ENCODE data around the gene NLGN4X. TPM values are rescaled to one million over a fixed set of nuclear protein-coding genes. Genes with fewer than 3 reads are reported as not detected.

NLGN4X gene
- polyA plus RNA-seq (ENCODE audit: insufficient read length in 4 of 4) = 10 to 100 TPM; 11.8 to 27.0 (median 16.2) TPM

DNA sequence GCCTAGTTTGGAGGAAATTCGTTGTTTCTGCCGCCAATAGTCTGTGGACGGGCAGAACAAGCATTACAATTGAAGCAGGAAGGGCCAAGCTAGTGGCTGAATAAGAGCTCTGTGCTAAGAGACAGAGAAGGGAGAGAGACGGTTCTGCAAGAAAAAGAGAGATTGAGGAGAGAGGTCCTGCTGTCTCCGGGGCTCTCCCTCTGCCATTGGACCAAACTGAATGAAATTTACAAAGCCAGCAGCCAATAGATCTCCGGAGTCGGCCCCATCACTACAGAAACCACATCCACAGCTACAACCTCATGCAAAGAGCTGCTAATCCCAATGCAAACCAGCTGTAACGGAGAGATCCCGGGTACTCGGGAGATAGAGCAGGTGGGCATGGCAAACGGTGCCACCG lies at the start of gene NLGN4X:
Gene NLGN4X (minus strand): TSS at position 148 of the 400 bp plus-strand sequence. CDS start 77,401 bp downstream, outside the sequence.
- DNase-seq (ENCODE audit: low read depth in 4 of 4, low spot score in 3 of 4) = peak in 2 of 4 donors; percentile 0 to 2

DNA sequence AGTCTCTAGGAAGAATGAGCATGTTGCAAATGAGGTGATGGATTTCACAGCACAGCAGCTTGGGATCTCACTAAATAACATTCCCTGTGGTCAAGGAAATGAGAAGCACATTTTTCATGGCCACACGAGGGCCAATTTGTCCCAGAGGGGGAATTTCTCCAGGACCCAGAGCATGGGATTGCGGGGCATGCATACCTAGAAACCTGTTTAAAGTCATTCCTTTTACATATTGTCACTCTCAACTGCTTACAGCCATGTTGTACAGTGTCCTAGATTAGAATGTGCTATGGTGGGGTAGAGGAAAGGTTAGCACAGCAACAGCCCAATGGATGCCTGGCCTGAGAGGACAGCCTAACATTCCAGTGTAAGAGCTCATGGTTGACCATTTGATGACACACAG lies 37.4 kb upstream of the NLGN4X start:
- no peak for DNase-seq (ENCODE audit: low read depth in 4 of 4, low spot score in 3 of 4)

DNA sequence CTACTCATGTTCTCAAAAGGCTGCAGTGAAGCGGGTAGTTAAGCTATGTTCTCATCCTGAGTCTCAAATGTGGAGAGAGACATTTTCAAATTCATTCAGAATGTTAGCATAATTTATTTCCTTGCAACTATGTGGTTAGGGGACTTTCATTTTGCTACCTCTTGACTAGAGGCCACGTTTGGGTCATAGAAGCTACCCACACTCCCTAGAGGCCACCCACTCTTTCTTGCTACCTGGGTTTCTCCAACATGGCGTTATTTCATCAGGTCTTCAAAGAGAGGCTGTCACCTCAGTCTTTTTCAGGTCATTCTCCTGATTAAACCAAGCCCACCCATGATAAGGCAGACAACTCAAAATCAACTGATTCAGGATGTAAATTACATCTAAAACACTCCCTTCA lies 34.3 kb upstream of the NLGN4X start:
- DNase-seq (ENCODE audit: low read depth in 4 of 4, low spot score in 3 of 4) = no peak

DNA sequence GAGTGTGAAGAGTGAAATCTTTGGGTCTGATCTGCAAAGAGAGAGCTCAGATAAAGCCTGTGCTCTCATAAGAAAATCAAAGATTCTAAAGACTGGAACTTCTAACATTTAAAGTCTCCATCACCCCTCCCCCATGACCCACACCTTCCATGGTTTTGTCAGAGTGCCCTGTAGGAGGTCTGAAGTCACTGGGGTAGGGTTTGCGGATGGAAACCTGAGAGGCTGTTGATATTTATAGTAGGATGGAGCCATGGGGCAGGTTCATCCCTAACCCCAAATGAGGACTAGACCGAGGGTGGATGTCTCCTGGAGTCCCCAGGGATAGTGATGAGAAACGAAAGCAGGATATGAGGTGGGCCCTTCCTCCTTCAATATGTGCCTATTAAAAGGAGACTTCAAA lies 28.4 kb upstream of the NLGN4X start:
- DNase-seq (ENCODE audit: low read depth in 4 of 4, low spot score in 3 of 4) = no peak

DNA sequence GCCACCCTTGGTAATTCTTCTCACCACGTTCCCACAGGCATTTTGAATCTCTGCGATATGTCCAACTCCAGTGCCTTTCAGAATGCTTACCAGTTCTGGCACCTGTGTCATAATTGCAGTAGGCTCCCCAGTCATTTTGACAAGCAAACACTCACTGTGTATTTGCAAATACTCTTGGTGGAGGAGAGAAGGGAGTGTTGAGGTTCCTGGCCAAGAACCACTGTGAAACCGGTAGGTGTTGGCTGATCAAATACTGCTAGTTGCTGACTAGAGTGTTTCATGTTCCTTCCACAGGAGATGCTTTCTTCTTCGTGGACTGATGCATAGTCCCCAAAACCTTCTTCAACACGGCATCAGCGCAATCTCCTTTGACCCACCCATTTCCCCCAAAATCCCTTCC lies 16.0 kb upstream of the NLGN4X start:
- DNase-seq (ENCODE audit: low read depth in 4 of 4, low spot score in 3 of 4) = no peak

DNA sequence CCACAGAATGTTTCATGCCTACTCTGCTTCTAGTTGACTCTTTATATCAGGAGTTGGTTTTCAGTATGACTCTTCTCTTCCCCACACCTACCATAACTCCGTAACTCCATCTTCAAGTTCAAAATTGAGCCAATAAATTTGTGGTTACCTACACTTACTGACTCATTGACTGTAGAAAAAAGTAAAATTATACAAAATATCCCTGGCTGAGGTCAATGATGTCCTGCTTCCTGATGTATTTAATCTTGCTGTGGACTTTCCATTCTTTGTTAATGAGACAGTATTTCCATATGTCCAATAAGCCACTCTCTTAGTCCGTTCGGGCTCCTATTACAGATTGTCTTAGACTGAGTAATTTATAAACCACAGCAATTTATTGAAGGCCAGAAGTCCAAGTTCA lies 9.9 kb upstream of the NLGN4X start:
- DNase-seq (ENCODE audit: low read depth in 4 of 4, low spot score in 3 of 4) = no peak

DNA sequence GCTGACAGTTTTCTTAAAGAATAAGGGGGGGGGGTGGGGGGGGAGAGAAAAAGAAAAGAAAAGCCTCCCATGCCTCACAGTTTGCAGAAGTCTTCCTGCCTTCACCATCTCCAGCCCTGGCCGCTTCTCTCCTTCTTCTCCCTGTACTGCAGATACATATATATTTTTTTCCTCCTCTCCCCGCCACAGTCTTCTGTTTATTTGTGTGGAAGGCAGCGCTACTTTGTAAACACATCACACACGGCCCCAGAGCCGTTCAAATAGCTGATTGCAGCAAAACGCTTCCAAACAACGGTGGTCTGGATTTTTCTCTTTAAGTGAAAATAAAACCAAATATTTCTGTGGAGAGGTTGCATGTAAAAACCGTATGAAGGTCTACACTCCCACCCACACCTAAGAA lies 732 bp downstream of the NLGN4X start:
- no peak for DNase-seq (ENCODE audit: low read depth in 4 of 4, low spot score in 3 of 4)

DNA sequence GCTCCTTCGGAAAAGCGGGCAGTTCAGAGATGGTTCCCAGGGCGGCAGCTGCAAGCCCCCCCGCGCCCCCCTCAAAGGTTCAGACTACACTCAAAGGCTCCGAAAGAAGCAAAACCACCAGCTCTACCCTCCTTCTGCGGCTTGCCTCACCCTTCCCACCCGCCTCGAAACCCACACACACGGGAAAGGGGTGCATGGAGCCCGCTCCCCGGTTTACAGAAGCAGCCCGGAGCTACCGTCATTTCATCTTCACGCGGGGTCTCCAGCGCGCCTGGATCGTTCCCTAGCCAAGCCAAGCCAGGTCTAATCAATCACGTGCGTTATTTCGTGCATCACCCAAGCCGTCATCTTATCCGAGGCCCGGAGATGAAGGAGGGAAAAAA lies 1.2 kb downstream of the NLGN4X start:
- DNase-seq (ENCODE audit: low read depth in 4 of 4, low spot score in 3 of 4) = no peak

DNA sequence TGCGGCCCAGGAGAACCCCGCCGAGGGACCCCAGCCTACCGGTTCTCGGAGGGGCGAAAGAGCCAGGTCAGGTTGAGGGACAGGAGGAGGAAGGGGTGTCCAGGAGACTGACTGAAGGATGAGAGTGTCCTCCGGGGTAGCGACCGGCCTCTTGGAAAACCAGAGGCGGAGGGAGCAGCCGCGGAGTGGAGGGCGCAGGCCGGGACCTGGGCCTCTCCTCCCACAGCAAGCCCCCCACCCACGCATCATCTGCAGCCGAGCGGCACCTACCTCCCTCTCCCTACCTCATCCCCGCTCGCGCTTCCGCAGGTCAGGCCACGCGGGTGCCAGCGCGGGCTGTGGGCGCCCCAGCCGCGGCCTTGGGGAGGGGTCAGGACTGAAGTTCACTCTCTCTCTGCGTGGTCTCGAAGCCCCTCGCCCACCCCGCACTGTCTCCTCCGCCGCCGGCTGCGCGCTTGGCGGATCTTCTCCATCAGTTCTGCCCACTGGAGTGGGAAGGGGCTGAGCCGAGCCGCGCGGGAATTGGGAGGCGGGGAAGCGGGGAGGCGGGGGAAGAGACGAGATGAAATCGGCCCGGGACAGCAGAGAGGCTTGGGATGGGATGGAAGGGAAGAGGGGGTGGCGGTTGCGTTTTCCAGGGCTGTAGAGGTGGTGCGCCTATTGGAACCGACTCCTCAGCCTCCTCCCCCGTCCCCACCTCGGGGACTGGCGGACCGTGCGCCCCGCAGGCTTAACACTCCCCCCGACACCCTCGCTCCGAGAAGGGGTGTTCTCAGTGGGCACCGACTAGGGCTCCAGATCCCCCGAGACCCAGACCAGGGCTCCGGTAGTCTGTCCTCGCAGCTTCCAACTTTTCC lies 1.8 kb downstream of the NLGN4X start:
- peak in 2 of 4 donors; percentile 8 to 11 for DNase-seq (ENCODE audit: low read depth in 4 of 4, low spot score in 3 of 4)

DNA sequence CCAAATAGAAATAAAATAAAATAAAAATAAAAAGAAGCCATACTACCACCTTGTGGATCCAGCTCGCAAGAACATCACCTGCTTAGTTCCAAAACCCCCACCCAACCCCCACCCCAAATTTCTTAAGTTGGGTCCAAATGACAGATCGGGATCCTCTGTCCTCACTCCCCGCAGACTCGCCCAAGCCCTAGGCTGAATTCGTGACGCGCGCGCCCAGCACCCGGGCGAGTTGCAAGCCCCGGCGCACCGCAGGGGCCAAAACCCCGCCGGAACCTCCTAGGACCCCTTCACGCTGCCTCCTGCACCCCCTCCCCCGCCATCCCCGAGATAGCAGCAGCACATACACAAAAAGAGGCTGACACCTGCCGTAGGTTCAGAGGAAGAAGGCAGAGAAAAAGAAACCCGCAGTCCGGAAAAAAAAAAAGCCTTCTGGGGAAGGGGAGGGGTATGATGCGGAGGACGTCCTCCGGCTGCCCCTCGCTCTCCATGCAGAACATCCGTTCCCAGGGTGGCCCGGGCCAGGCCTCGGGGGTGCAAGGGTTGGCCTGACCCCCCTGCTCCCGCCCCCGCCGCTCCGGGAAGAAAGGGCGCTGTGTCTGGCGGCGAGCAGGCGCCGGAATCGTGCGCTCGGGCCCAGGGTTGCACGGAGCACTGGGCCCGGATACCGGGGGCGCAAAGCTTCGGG lies 2.6 kb downstream of the NLGN4X start:
- DNase-seq (ENCODE audit: low read depth in 4 of 4, low spot score in 3 of 4) = peak in 2 of 4 donors; percentile 9 to 14

DNA sequence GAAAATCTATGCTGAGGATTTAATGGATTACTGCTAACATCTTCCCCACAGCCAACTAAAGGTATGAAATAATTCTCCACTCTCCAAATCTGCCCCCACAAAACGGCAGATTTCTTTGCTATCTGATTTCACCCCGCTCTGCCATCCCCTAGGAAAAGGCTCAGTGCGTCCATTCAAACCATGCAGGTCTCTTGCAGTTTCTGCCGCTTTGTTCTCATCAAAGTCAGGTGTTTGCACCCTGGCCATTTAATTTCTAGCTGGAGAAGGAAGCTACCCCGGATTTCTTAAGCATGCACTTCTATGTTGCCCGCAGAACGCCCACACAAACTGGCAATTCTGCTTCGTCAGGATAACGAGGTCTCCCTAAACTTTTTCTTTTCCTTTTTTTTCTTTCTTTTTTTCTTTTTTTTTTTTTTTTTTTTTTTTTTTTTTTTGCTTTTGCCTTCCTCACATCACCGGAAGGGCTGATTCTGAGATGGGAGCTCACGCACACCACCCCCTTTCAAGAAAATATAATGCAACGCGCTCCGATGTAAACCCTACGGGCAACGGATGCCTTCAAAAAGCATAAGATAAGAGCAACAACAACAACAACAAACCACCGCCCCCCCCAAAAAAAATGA lies 3.3 kb downstream of the NLGN4X start:
- DNase-seq (ENCODE audit: low read depth in 4 of 4, low spot score in 3 of 4) = peak in 1 of 4 donors; percentile 7

DNA sequence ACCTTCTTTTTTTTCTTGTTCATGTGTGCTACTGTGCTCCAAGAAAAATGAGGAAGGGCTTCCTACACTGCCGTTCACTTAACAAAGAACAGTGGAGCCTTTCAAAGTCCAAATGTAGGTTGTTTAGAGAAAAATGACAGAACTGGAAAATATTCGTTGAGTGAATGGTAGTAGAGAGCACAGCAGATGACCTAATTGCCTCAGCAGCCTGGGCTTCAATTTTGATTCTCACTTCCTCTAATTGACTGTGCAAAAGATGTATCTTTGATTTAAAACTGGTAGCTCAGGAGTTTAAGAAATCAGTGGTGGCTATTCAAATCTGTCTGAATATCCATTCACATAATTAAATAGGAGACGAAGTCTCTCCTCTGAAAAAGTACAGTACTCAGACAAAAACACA lies 5.2 kb downstream of the NLGN4X start:
- DNase-seq (ENCODE audit: low read depth in 4 of 4, low spot score in 3 of 4) = no peak

DNA sequence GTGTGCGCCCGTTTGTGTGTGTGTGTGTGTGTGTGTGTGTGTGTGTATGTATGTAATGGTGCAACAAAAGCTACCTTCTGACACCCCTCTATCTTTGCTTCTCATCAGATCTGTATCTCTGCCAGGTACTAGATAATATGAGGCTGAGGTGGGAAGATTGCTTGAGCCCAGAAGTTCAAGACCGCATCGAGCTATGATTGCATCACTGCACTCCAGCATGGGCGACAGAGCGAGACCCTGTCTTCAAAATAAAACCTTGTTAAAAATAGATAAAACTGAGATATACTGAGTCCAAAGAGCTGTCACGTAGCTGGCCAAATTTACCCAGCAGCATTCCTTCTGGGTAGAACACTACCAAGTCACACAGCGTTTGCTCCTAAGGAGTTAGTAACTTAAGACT lies 18.4 kb downstream of the NLGN4X start:
- DNase-seq (ENCODE audit: low read depth in 4 of 4, low spot score in 3 of 4) = no peak

DNA sequence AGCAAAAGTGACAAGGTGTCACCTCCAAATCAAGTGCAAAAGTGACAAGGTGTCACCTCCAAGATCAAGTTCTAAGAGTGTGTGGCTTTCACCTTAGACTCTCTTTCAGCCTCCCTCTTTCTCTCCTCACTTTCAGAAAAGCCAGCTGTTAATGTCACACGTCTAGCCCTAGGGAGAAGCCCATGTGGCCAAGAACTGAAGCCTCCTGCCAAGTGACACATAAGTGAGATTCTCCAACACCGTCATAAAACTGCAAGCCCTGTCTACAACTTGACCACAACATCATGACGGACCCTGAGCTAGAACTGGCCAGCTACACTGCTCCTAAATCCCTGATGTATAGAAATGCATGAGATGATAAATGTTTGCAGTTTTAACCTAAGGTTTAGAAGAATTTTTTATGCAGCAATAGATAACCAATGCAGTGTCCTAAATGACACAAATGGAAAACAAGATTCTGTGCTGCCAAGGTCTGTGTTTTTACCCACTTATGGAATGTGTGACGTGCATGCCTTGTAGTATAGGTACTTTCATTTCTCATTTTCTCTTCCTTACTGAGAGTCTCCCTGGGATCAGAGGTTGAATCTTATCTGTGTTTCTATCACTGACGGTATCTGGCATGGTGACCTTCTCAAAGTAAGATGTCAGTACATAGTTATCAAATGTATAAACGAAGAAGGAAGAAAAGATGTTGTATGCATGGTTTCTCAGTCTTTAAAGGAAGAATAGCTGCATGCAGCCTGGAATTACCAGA lies 25.0 kb downstream of the NLGN4X start:
- DNase-seq (ENCODE audit: low read depth in 4 of 4, low spot score in 3 of 4) = no peak

DNA sequence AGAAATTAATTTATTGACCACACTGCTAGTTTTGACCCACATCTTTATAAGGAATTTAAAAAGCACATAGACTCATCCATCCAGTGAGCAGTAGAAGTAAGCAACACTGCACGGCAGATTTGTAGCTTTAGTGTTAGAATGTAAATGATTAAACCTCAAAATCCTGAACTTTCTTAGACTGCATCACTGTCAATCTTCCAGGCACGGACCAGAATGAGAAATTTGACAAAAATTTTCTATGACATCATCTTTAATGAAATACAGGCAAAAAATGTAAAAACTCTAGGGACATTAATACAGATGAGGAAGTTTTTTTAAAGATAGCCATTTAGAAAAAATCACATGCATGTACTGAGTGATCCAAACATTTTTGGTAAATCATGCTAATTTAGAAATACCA lies 29.2 kb downstream of the NLGN4X start:
- DNase-seq (ENCODE audit: low read depth in 4 of 4, low spot score in 3 of 4) = no peak

DNA sequence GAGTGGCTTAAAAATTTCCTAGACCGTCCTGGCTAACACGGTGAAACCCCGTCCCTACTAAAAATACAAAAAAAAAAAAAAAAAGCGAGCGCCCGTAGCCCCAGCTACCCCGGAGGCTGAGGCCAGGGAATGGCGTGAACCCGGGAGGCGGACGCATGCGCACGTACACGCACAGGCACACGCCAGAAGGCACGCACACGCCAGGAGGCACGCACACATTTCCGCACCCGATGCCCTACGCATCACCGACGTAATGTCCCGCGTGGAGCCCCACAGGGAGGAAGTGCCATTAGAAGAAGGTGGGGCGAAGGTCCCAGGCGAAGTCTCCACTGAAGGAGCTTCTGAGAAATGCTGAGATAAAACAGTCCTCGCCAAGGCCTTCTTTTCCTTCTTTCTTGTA lies 41.4 kb downstream of the NLGN4X start:
- no peak for DNase-seq (ENCODE audit: low read depth in 4 of 4, low spot score in 3 of 4)

DNA sequence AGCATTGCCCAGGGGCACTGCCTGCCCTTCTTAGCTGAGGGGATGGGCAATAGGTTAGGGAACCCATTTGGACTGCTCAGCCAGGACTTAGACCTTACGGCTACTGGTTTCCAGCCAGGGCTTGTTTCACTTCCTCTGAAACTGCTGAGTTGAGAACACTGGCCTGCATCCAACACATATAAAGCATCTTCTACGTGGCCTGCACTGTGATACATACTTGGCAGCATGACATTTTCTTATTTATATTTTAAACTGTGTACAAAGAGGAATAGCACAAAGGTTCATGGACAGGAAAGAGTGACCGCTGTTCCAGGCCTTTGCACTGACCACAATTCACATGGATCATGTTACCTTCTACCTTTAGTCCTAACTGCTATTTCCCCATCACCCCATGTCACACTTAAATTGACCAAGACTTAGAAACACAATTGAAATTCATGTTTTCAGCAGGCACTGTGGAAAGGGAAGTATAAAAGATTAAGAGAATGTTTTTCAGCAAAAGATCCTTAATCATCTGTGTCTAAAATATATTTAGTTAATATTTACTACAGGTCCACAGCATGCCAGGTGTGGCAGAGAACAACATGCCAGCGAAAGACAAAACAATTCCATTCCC lies 43.7 kb downstream of the NLGN4X start:
- DNase-seq (ENCODE audit: low read depth in 4 of 4, low spot score in 3 of 4) = peak in 2 of 4 donors; percentile 6 to 8

DNA sequence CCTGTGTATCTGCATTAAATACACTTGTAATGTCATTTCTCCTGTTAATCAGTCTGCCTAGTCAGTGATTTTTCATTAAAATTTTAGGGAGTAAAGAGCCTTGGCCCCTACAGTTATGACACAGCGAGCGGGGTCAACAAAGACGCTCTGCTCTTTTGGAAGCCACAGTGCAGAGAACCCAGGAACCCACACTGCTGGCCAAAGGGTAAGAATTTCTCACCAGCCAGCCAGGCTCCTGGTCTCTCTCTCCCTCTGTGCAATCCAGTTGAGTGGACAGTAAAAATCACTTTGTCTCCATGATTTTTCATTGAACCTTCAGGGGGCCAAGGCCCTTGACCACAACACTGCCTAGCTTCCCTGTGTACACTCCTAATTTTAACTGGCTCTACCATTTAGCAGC lies 52.8 kb downstream of the NLGN4X start:
- no peak for DNase-seq (ENCODE audit: low read depth in 4 of 4, low spot score in 3 of 4)

DNA sequence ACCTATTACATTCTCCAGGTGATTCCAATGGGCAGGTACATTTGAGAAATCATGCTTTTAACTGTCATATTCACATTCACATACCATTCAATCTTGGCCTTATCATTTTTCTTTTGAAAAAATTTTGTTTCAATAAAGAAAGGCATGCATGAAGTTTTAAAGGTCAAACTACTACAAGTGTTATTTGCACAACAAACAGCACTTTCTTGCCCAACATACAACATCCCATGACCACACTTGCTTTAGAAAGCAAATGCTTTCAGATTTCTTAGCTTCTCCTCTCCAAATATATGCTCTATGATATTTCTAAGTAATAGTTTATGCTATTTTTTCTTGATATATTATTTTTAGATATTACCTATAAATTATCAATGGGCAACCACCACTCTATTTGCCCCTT lies 58.2 kb downstream of the NLGN4X start:
- no peak for DNase-seq (ENCODE audit: low read depth in 4 of 4, low spot score in 3 of 4)

DNA sequence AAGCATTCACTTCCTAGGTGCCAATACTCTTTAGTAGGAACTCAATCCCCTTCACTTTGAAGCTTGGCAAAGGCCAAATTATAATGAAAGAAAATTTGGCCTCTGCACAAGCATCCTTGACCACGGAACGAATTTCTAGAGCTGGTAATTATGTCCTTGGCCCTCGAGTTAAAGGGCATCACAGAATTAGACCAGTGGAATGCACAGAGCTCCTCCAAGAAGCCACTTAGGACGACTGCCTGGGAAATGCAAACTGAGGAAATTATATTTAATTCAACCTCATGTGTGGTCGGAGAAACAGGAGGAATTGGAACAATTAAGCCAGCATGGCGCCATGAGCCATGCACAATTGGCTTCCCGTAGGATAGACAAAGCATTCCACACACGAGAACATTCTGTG lies 59.3 kb downstream of the NLGN4X start:
- DNase-seq (ENCODE audit: low read depth in 4 of 4, low spot score in 3 of 4) = no peak
